HepG2 (cell line): ENCODE measurements around the gene TRNT1. TPM values are rescaled to one million over a fixed set of nuclear protein-coding genes. Genes with fewer than 3 reads are reported as not detected.

Experiments
- AGO2 ChIP-seq: fragments of 200-400 bp; formaldehyde crosslinking; optimal IDR thresholded peaks from 2 replicates; pipeline ENCODE3; 2017; ENCODE audit warnings: mild to moderate bottlenecking, low read depth, low read length, moderate library complexity
- AHR ChIP-seq: IDR thresholded peaks from 2 replicates; pipeline ENCODE4 v1.6.1; 2018; ENCODE audit warnings: missing genetic modification reagents, missing compliant biosample characterization
- BCLAF1 ChIP-seq: fragments of 450-650 bp; IDR thresholded peaks from 2 replicates; pipeline ENCODE4 v1.6.1; 2017; ENCODE audit warnings: mild to moderate bottlenecking
- BRCA1 ChIP-seq: sonication (generic); formaldehyde crosslinking; IDR thresholded peaks from 2 replicates; pipeline ENCODE4 v1.4.0; 2020; ENCODE audit warnings: missing genetic modification reagents
- CC2D1A ChIP-seq: sonication (generic); formaldehyde crosslinking; IDR thresholded peaks from 2 replicates; pipeline ENCODE4 v1.8.1; 2023; ENCODE audit warnings: mild to moderate bottlenecking, missing genetic modification reagents
- CREM ChIP-seq, 2 experiments: sonication (generic) in 1 of 2; formaldehyde crosslinking in 1 of 2; IDR thresholded peaks; 2 replicates each; pipeline versions ENCODE4 v1.4.0 to v1.6.1; 2016 to 2020; ENCODE audit warnings: antibody characterized with exemption in 1 of 2, mild to moderate bottlenecking in 1 of 2, missing genetic modification reagents in 1 of 2
- FOXK2 ChIP-seq: fragments of 450-650 bp; IDR thresholded peaks from 2 replicates; pipeline ENCODE4 v1.6.1; 2016
- FOXM1 ChIP-seq: sonication (generic); formaldehyde crosslinking; IDR thresholded peaks from 2 replicates; pipeline ENCODE4 v1.5.0; 2020; ENCODE audit warnings: missing genetic modification reagents
- HDAC6 ChIP-seq: fragments of 200-600 bp; sonication (generic); IDR thresholded peaks from 2 replicates; pipeline ENCODE4 v1.7.0; 2017; ENCODE audit warnings: mild to moderate bottlenecking, antibody characterized with exemption, low read length, low read depth
- HIVEP1 ChIP-seq: sonication (generic); formaldehyde crosslinking; IDR thresholded peaks from 2 replicates; pipeline ENCODE4 v1.4.0; 2020; ENCODE audit warnings: mild to moderate bottlenecking, missing genetic modification reagents
- ISX ChIP-seq: sonication (generic); formaldehyde crosslinking; conservative IDR thresholded peaks from 2 replicates; pipeline ENCODE4 v1.5.0; 2020; ENCODE audit warnings: missing genetic modification reagents
- KAT7 ChIP-seq: IDR thresholded peaks from 2 replicates; pipeline ENCODE4 v1.6.1; 2018; ENCODE audit warnings: borderline replicate concordance, missing compliant biosample characterization
- NFIC ChIP-seq: IDR thresholded peaks from 2 replicates; pipeline ENCODE4 v1.6.1; 2012; ENCODE audit warnings: mild to moderate bottlenecking, low read length, inconsistent platforms
- PTBP1 ChIP-seq: fragments of 200-400 bp; formaldehyde crosslinking; IDR thresholded peaks from 2 replicates; pipeline ENCODE4 v1.6.1; 2018; ENCODE audit warnings: low read length, low read depth; ENCODE audit not compliant: poor library complexity, severe bottlenecking
- SIX4 ChIP-seq: sonication (generic); formaldehyde crosslinking; IDR thresholded peaks from 2 replicates; pipeline ENCODE4 v1.4.0; 2020; ENCODE audit warnings: missing genetic modification reagents
- ZMYM4 ChIP-seq: sonication (generic); formaldehyde crosslinking; IDR thresholded peaks from 2 replicates; pipeline ENCODE4 v1.8.1; 2023; ENCODE audit warnings: mild to moderate bottlenecking, missing genetic modification reagents
- ZNF160 ChIP-seq: sonication (generic); formaldehyde crosslinking; IDR thresholded peaks from 2 replicates; pipeline ENCODE4 v1.8.0; 2022; ENCODE audit warnings: mild to moderate bottlenecking, inconsistent platforms, missing genetic modification reagents
- ZNF205 ChIP-seq: IDR thresholded peaks from 2 replicates; pipeline ENCODE4 v1.6.1; 2018; ENCODE audit warnings: missing biosample characterization, missing genetic modification reagents
- ZNF326 ChIP-seq: sonication (generic); formaldehyde crosslinking; IDR thresholded peaks from 2 replicates; pipeline ENCODE4 v1.4.0; 2020; ENCODE audit warnings: missing genetic modification reagents, borderline replicate concordance
- ZNF496 ChIP-seq: sonication (generic); formaldehyde crosslinking; IDR thresholded peaks from 2 replicates; pipeline ENCODE4 v1.8.1; 2023; ENCODE audit warnings: mild to moderate bottlenecking, moderate library complexity, missing genetic modification reagents; ENCODE audit not compliant: insufficient replicate concordance
- ZNF547 ChIP-seq: sonication (generic); formaldehyde crosslinking; IDR thresholded peaks from 2 replicates; pipeline ENCODE4 v1.5.1; 2020; ENCODE audit warnings: mild to moderate bottlenecking, missing genetic modification reagents
- ZNF615 ChIP-seq: sonication (generic); formaldehyde crosslinking; IDR thresholded peaks from 2 replicates; pipeline ENCODE4 v1.5.0; 2020; ENCODE audit warnings: mild to moderate bottlenecking, missing genetic modification reagents, borderline replicate concordance
- ZNF672 ChIP-seq: sonication (generic); formaldehyde crosslinking; IDR thresholded peaks from 2 replicates; pipeline ENCODE4 v1.8.1; 2022; ENCODE audit warnings: missing genetic modification reagents
- ZNF781 ChIP-seq: sonication (generic); formaldehyde crosslinking; IDR thresholded peaks from 2 replicates; pipeline ENCODE4 v1.5.1; 2020; ENCODE audit warnings: borderline replicate concordance, mild to moderate bottlenecking, missing genetic modification reagents; ENCODE audit errors: not compliant biosample characterization
- polyA plus RNA-seq, 8 experiments: library from polyadenylated mRNA; depleted of rRNA in 3 of 8; stranded (reverse) in 7 of 8; unstranded in 1 of 8; fragments of >200 nt; fragmentation: Illumina TruSeq in 4 of 8; extraction: Trizol in 4 of 8; gene quantifications; 2 replicates each; pipeline versions ENCODE4 v1.2.1 to v1.2.3, GENCODE V29; 2011 to 2016; ENCODE audit warnings: low read depth in 4 of 8, missing spikeins in 1 of 8, mixed read lengths in 1 of 8; ENCODE audit not compliant: insufficient read depth in 1 of 8
- total RNA-seq, 5 experiments: library from RNA; depleted of rRNA; stranded (reverse); fragments of >200 nt; fragmentation: Illumina TruSeq; extraction: Trizol; gene quantifications; 2 replicates each; pipeline ENCODE4 v1.2.3, GENCODE V29; 2016; ENCODE audit warnings: low read depth in 1 of 5

TRNT1 gene
- total and polyA plus RNA-seq, 2 of the 13 experiments (the other 11 are each of a cell fraction or from before 2014, with no cell fraction given), result 9.4 to 27.7 TPM

GRCh38 chr3:3126477-3127431 lies at the start of gene TRNT1 (continued):
- TF ChIP-seq ZNF160 (CRISPR knock-in tag) (peak; percentile 51; the same call in 1 of the 2 replicates), BCLAF1 (no peak), ZMYM4 (CRISPR knock-in tag) (peak; percentile 92), AHR (CRISPR knock-in tag) (no peak), AGO2 (peak; percentile 91), ZNF672 (CRISPR knock-in tag) (0 out of 2 replicates have a peak, but pooled peaks have one; percentile 40), HIVEP1 (CRISPR knock-in tag) (no peak; the same call in 1 of the 2 replicates), CC2D1A (no peak), BRCA1 (CRISPR knock-in tag) (peak; percentile 68; the same call in 1 of the 2 replicates), ZNF205 (no peak), ZNF615 (no peak), FOXK2 (no peak), NFIC (no peak), ZNF326 (no peak), ZNF496 (CRISPR knock-in tag) (no peak), ZNF781 (no peak), HDAC6 (no peak), PTBP1 (peak; percentile 7), CREM (IDR thresholded peaks at IDR 0.05) (no peak; the same call in 1 of the 2 replicates), CREM (CRISPR knock-in tag; IDR thresholded peaks at IDR 0.05) (0 out of 2 replicates have a peak, but pooled peaks have one; percentile 48), ISX (CRISPR knock-in tag) (no peak; the same call in 1 of the 2 replicates), FOXM1 (CRISPR knock-in tag) (no peak), ZNF547 (CRISPR knock-in tag) (peak; percentile 67; the same call in 1 of the 2 replicates), SIX4 (CRISPR knock-in tag) (peak; percentile 17; the same call in 1 of the 2 replicates), KAT7 (CRISPR knock-in tag) (0 out of 2 replicates have a peak, but pooled peaks have one; percentile 73)
